MM.1S (cell line): ENCODE data around the gene PEA15.

ENCODE experiments used
- CTCF ChIP-seq: fragments of 300-600 bp; sonication (generic); IDR thresholded peaks from 2 replicates; pipeline ENCODE4 v1.5.1; 2016; ENCODE audit warnings: antibody characterized with exemption, low read length, mixed read lengths
- EZH2 ChIP-seq: fragments of 300-600 bp; sonication (generic); optimal IDR thresholded peaks from 2 replicates; pipeline ENCODE3; 2017; ENCODE audit warnings: low read depth, mild to moderate bottlenecking, antibody characterized with exemption, low read length, mixed read lengths
- EZH2phosphoT487 ChIP-seq: fragments of 300-600 bp; sonication (generic); IDR thresholded peaks from 2 replicates; pipeline ENCODE4 v1.6.1; 2018; ENCODE audit warnings: antibody characterized with exemption, low read length

DNA sequence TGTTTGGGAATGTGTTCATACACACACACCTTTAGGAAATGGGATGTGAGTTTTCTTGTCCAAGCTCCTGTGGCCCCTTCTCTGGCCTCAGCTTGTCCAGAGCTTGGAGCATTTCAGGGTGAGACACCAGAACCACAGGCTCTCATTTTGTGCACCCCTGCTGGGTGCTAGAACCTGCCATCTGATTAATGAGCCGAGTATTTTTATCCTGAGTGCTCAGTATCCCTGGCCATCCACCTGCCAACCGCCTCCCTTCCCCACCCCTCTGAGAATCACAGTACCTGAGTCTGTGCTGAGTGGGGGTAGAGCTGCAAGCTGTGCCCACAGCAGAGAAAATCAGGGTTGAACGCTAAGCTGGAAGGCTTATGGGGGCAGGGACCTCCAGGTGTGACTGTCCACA, 13.4 kb upstream of the PEA15 start:
- no peak for TF ChIP-seq EZH2phosphoT487
- no peak for TF ChIP-seq CTCF
- TF ChIP-seq EZH2, result no peak
